HepG2 (cell line): ENCODE data around the gene TEAD1. TPM values are rescaled to one million over a fixed set of nuclear protein-coding genes. Genes with fewer than 3 reads are reported as not detected.

Source experiments
- ATAC-seq: fragments of 200-7000 bp; cut with Tn5 transposase; 3 replicates; pipeline ENCODE4 v1.9.1; 2020; ENCODE audit warnings: mild to moderate bottlenecking, moderate library complexity
- BruUV-seq: library from RNA; stranded (reverse); fragments of 400-500 nt; replicated peaks from 2 replicates; lab custom pipeline; 2021; lab: Mats Ljungman, UMichigan
- CTCF ChIA-PET: fragments of 300-600 bp; formaldehyde crosslinking; extraction: SDS; loops from one replicate; lab custom pipeline; 2021; ENCODE audit warnings: low total read pairs, inconsistent platforms, low intra/inter-chr PET ratio; lab: Yijun Ruan, JAX
- POLR2A ChIA-PET: fragments of 350-600 bp; sonication (Branson Sonifier 250); formaldehyde crosslinking; loops from one replicate; lab custom pipeline; 2020; ENCODE audit warnings: antibody characterized with exemption, inconsistent platforms; lab: Yijun Ruan, JAX
- DNase-seq: peaks from one replicate; pipeline ENCODE4 v3.0.0-alpha.2; 2015; ENCODE audit warnings: low spot score
- FAIRE-seq: peaks from 3 replicates; lab custom pipeline; 2011; peaks lifted over from hg19 to GRCh38; lab: Jason Lieb, UNC
- H2AFZ ChIP-seq: one replicate; pipeline ENCODE4 v1.6.1; 2011; ENCODE audit warnings: low read length, inconsistent platforms
- H3K27ac ChIP-seq: fragments of 300-600 bp; 3 replicates; pipeline ENCODE4 v1.8.0; 2011; ENCODE audit warnings: mixed run types, mild to moderate bottlenecking, mixed read lengths, low read length, inconsistent platforms; ENCODE audit not compliant: insufficient read depth; ENCODE audit errors: extremely low read length
- H3K27me3 ChIP-seq, 2 experiments: fragments of 200-600 bp in 1 of 2; 2 replicates in 1 of 2; 3 replicates in 1 of 2; pipeline versions ENCODE4 v1.6.0 to v1.8.0; 2011; ENCODE audit warnings: low read length in 2 of 2, mild to moderate bottlenecking in 2 of 2, moderate library complexity in 2 of 2, inconsistent platforms in 1 of 2; ENCODE audit not compliant: insufficient read depth in 2 of 2, control insufficient read depth in 1 of 2
- H3K36me3 ChIP-seq, 2 experiments: fragments of 200-600 bp in 1 of 2; replicated peaks in 1 of 2; 2 replicates in 1 of 2; 3 replicates in 1 of 2; pipeline versions ENCODE4 v1.5.1 to v1.8.0; 2011; ENCODE audit warnings: low read length in 2 of 2, inconsistent platforms in 1 of 2; ENCODE audit not compliant: insufficient read depth in 2 of 2, control insufficient read depth in 1 of 2
- H3K4me1 ChIP-seq: 2 replicates; pipeline ENCODE4 v1.5.1; 2012; ENCODE audit warnings: low read length, inconsistent platforms; ENCODE audit not compliant: insufficient read depth
- H3K4me2 ChIP-seq: 2 replicates; pipeline ENCODE4 v1.6.0; 2011; ENCODE audit warnings: low read depth, low read length, inconsistent platforms
- H3K4me3 ChIP-seq, 3 experiments: fragments of 200-600 bp in 1 of 3; sonication (generic), shearing (Covaris generic) in 1 of 3; replicated peaks in 1 of 3; 2 replicates each; pipeline ENCODE4 v1.5.1; 2011 to 2016; ENCODE audit warnings: low read length in 3 of 3, inconsistent platforms in 2 of 3, low read depth in 2 of 3, mild to moderate bottlenecking in 2 of 3, control low read depth in 1 of 3, mixed read lengths in 1 of 3; ENCODE audit not compliant: insufficient read depth in 1 of 3
- H3K79me2 ChIP-seq: one replicate; pipeline ENCODE4 v1.6.1; 2011; ENCODE audit warnings: low read length, inconsistent platforms; ENCODE audit not compliant: insufficient read depth
- H3K9ac ChIP-seq: 2 replicates; pipeline ENCODE4 v1.6.0; 2011; ENCODE audit warnings: mild to moderate bottlenecking, low read depth, low read length, inconsistent platforms; ENCODE audit not compliant: insufficient read depth
- H3K9me3 ChIP-seq: 2 replicates; pipeline ENCODE4 v1.5.1; 2012; ENCODE audit warnings: mild to moderate bottlenecking, low read length
- H4K20me1 ChIP-seq: 2 replicates; pipeline ENCODE4 v1.6.0; 2011; ENCODE audit warnings: inconsistent platforms, mild to moderate bottlenecking, low read length, moderate library complexity; ENCODE audit not compliant: insufficient read depth
- BCL3 ChIP-seq: sonication (generic); formaldehyde crosslinking; IDR thresholded peaks from 2 replicates; pipeline ENCODE4 v1.5.1; 2020; ENCODE audit warnings: mild to moderate bottlenecking, missing genetic modification reagents, moderate library complexity
- CENPT ChIP-seq: sonication (generic); formaldehyde crosslinking; IDR thresholded peaks from 2 replicates; pipeline ENCODE4 v1.8.0; 2022; ENCODE audit warnings: low read depth, mild to moderate bottlenecking, moderate library complexity, missing genetic modification reagents
- CENPX ChIP-seq: sonication (generic); formaldehyde crosslinking; IDR thresholded peaks from 2 replicates; pipeline ENCODE4 v1.9.0; 2021; ENCODE audit warnings: mild to moderate bottlenecking, missing genetic modification reagents, moderate library complexity
- CHD4 ChIP-seq: fragments of 200-600 bp; sonication (generic); IDR thresholded peaks from 2 replicates; pipeline ENCODE4 v1.7.0; 2017; ENCODE audit warnings: mild to moderate bottlenecking, low read length, borderline replicate concordance
- HIVEP1 ChIP-seq: sonication (generic); formaldehyde crosslinking; IDR thresholded peaks from 2 replicates; pipeline ENCODE4 v1.4.0; 2020; ENCODE audit warnings: mild to moderate bottlenecking, missing genetic modification reagents
- KDM5B ChIP-seq: sonication (generic); formaldehyde crosslinking; IDR thresholded peaks from 2 replicates; pipeline ENCODE4 v1.4.0; 2020; ENCODE audit warnings: missing genetic modification reagents, mild to moderate bottlenecking, borderline replicate concordance
- MTA3 ChIP-seq: sonication (generic); formaldehyde crosslinking; IDR thresholded peaks from 2 replicates; pipeline ENCODE4 v1.4.0; 2020; ENCODE audit warnings: missing genetic modification reagents
- NBN ChIP-seq: fragments of 450-650 bp; conservative IDR thresholded peaks from 2 replicates; pipeline ENCODE4 v1.6.1; 2017
- NFYB ChIP-seq: sonication (generic); formaldehyde crosslinking; IDR thresholded peaks from 2 replicates; pipeline ENCODE4 v1.4.0; 2020; ENCODE audit warnings: missing genetic modification reagents
- SMYD3 ChIP-seq: sonication (generic); formaldehyde crosslinking; IDR thresholded peaks from 2 replicates; pipeline ENCODE4 v1.8.1; 2023; ENCODE audit warnings: mild to moderate bottlenecking, missing genetic modification reagents
- SUZ12 ChIP-seq: fragments of 150-350 bp; IDR thresholded peaks from 2 replicates; pipeline ENCODE4 v1.6.1; 2014; ENCODE audit warnings: low read depth, low read length
- YEATS4 ChIP-seq: sonication (generic); formaldehyde crosslinking; IDR thresholded peaks from 2 replicates; pipeline ENCODE4 v1.4.0; 2020; ENCODE audit warnings: missing genetic modification reagents, borderline replicate concordance
- ZMYM4 ChIP-seq: sonication (generic); formaldehyde crosslinking; IDR thresholded peaks from 2 replicates; pipeline ENCODE4 v1.8.1; 2023; ENCODE audit warnings: mild to moderate bottlenecking, missing genetic modification reagents
- ZNF619 ChIP-seq: sonication (generic); formaldehyde crosslinking; IDR thresholded peaks from 2 replicates; pipeline ENCODE4 v1.4.0; 2020; ENCODE audit warnings: mild to moderate bottlenecking, missing genetic modification reagents
- WGBS: methylation state at CpG from one replicate; pipeline ENCODE4 v1.1.6; 2017; ENCODE audit warnings: low lambda C conversion rate; 5-methylcytosine and 5-hydroxymethylcytosine counted together
- in situ Hi-C: cut with HindIII; loops from 2 replicates; pipeline ENCODE4 v1.10.0; 2017; ENCODE audit warnings: low pct_unique_long_range_greater_than_20kb; ENCODE audit not compliant: extremely low pct_ligation_motif_present
- intact Hi-C: fragments of 100-400 bp; cut with micrococcal nuclease; formaldehyde crosslinking; loops from one replicate; pipeline ENCODE4 v1.10.0; 2022; ENCODE audit not compliant: unreplicated experiment
- polyA plus RNA-seq, 8 experiments: library from polyadenylated mRNA; depleted of rRNA in 3 of 8; stranded (reverse) in 7 of 8; unstranded in 1 of 8; fragments of >200 nt; fragmentation: Illumina TruSeq in 4 of 8; extraction: Trizol in 4 of 8; gene quantifications; 2 replicates each; pipeline versions ENCODE4 v1.2.1 to v1.2.3, GENCODE V29; 2011 to 2016; ENCODE audit warnings: low read depth in 4 of 8, missing spikeins in 1 of 8, mixed read lengths in 1 of 8; ENCODE audit not compliant: insufficient read depth in 1 of 8
- total RNA-seq, 5 experiments: library from RNA; depleted of rRNA; stranded (reverse); fragments of >200 nt; fragmentation: Illumina TruSeq; extraction: Trizol; gene quantifications; 2 replicates each; pipeline ENCODE4 v1.2.3, GENCODE V29; 2016; ENCODE audit warnings: low read depth in 1 of 5
- TF ChIP-seq, protein P1 (sequence below): sonication (generic); formaldehyde crosslinking; IDR thresholded peaks from 2 replicates; pipeline ENCODE4 v1.4.0; 2020; ENCODE audit warnings: missing genetic modification reagents

The TEAD1 gene
- total and polyA plus RNA-seq, 2 of the 13 experiments (the other 11 are each of a cell fraction or from before 2014, with no cell fraction given) = 20.1 to 30.5 TPM

GRCh38 chr11:12761029-12761428 lies 86.8 kb downstream of the TEAD1 start:
- Histone ChIP-seq H3K4me1 (peaks cover 25% of the 10 kb centered on the region), H3K79me2 (peaks cover 33% of the 10 kb centered on the region), H3K9ac (no peak overlapping the region), H3K27ac (no peak overlapping the region), H3K4me2 (no peak overlapping the region), H2AFZ (no peak overlapping the region), H4K20me1 (peaks cover 16% of the 10 kb centered on the region), H3K9me3 (no peaks in the 10 kb centered on the region), H3K36me3 (peaks cover 4 to 19% of the 10 kb centered on the region in 2 experiments; a peak in 4 of 5 replicates), H3K4me3 (no peak overlapping the region), H3K27me3 (no peaks in the 10 kb centered on the region)
- 86% methylated on average over 3 of the region's 3 CpGs for WGBS
- FAIRE-seq (no peak), DNase-seq (no peak), ATAC-seq (no peak)
- TF ChIP-seq ZMYM4 (CRISPR knock-in tag) (no peak), BCL3 (CRISPR knock-in tag) (no peak), HIVEP1 (CRISPR knock-in tag) (no peak), ZNF619 (CRISPR knock-in tag) (no peak), SMYD3 (no peak), CHD4 (no peak), NBN (no peak)
- ChIA-PET POLR2A (no interaction called here), CTCF (no interaction called here)
- in situ Hi-C loops (no loop called here), intact Hi-C loops (loop anchor here (10.0 kb wide), 2 partner anchors 64 to 124 kb away; no protein-coding TSS in a partner anchor)
- BruUV-seq = no TSS peak

DNA sequence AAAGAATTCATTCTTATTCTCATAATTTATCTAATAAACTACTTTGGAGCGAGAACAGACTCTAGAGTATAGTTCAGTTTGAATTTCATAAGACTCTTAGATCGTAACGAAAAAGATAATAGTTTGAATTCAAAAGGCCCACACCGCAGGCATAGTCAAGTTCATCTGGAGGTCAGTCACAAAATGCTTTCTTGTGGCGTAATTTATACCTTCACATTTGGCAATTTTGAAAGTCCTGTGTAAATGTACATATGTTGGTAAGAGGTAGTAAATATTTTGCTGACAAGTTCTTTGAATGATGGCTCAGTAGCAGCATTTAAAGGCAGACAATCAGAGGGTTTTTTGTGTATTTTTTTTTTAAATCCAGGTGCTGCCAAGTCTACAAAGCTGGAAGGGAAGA lies 88.1 kb downstream of the TEAD1 start:
- DNase-seq = peak; percentile 40
- intact Hi-C loops (loop anchor here (10.0 kb wide), 2 partner anchors 63 to 123 kb away; no protein-coding TSS in a partner anchor), in situ Hi-C loops (no loop called here)
- Histone ChIP-seq H3K9ac (no peak overlapping the region), H3K4me3 (no peak overlapping the region), H4K20me1 (peaks cover 11% of the 10 kb centered on the region), H3K79me2 (peaks cover 22% of the 10 kb centered on the region), H3K4me1 (peaks cover 20% of the 10 kb centered on the region), H2AFZ (no peak overlapping the region), H3K27me3 (no peaks in the 10 kb centered on the region), H3K9me3 (no peaks in the 10 kb centered on the region), H3K36me3 (peaks cover 7 to 28% of the 10 kb centered on the region in 2 experiments; a peak in 4 of 5 replicates), H3K27ac (no peak overlapping the region), H3K4me2 (no peak overlapping the region)
- BruUV-seq = no TSS peak
- ATAC-seq = no peak
- WGBS = 94% methylated on average over 5 of the region's 5 CpGs
- CTCF ChIA-PET = no interaction called here
- FAIRE-seq = no peak
- TF ChIP-seq SUZ12 (no peak), CENPX (no peak), KDM5B (CRISPR knock-in tag) (no peak), MTA3 (CRISPR knock-in tag) (no peak), YEATS4 (CRISPR knock-in tag) (no peak), CENPT (CRISPR knock-in tag) (no peak), NFYB (CRISPR knock-in tag) (no peak)
- TF ChIP-seq, protein P1, sequence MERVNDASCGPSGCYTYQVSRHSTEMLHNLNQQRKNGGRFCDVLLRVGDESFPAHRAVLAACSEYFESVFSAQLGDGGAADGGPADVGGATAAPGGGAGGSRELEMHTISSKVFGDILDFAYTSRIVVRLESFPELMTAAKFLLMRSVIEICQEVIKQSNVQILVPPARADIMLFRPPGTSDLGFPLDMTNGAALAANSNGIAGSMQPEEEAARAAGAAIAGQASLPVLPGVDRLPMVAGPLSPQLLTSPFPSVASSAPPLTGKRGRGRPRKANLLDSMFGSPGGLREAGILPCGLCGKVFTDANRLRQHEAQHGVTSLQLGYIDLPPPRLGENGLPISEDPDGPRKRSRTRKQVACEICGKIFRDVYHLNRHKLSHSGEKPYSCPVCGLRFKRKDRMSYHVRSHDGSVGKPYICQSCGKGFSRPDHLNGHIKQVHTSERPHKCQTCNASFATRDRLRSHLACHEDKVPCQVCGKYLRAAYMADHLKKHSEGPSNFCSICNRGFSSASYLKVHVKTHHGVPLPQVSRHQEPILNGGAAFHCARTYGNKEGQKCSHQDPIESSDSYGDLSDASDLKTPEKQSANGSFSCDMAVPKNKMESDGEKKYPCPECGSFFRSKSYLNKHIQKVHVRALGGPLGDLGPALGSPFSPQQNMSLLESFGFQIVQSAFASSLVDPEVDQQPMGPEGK (CRISPR knock-in tag) = no peak
- POLR2A ChIA-PET = no interaction called here
